ENCODE results near the gene TDO2.
"Not testable (repeated sequence)": the region's sequence is repeated elsewhere in the genome, so short reads cannot be mapped to it uniquely, and the experiment has no call there.

The TDO2 gene

GRCh38 chr4:155889031-155889793, 14.3 kb upstream of the TDO2 start:
- TF ChIP-seq CTCF (IDR thresholded peaks at IDR 0.05) = no peak
- DNase-seq (ENCODE audit: low spot score) = no peak
- Histone ChIP-seq H3K27ac (no peak overlapping the region), H3K4me3 (no peak overlapping the region)

DNA sequence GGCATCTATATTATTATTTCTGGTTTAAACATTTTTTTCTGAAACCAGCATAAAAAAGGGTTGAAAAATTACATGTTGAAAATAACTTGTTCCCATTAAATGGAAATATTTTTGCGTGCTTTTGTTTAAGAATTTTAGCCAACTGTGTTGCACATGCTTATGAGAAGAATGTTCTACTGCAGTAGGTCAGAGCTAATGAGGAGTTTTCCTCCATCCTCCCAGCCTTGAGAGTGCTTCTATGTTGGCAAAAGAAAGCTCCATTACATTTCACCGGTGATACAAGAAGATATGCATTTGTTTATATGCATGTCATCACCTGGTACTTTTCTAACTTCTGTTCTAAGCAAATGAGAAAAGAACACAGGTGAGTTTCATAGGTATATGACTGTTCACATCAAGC, 13.6 kb upstream of the TDO2 start:
- Histone ChIP-seq H3K27ac (no peak overlapping the region), H3K4me3 (no peak overlapping the region)
- TF ChIP-seq CTCF (IDR thresholded peaks at IDR 0.05) = no peak
- DNase-seq (ENCODE audit: low spot score) = no peak

DNA sequence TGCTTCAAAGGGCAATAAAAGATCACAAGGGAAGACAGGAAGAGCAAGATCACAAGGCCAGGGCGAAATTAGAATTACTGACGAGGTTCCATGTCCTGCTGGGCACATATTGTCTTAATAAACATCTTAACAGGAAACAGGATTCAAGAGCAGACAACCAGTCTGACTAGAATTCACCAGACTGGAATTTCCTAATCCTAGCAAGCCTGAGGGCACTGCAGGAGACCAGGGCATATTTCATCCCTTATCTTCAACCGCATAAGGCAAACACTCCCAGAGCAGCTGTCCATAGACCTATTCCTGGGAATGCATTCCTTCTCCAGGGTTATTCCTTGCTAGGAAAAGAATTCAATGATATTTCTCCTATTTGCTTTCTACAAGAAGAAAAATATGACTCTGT, 12.4 kb upstream of the TDO2 start:
- Histone ChIP-seq H3K4me3 (no peak overlapping the region), H3K27ac (no peak overlapping the region)
- TF ChIP-seq CTCF (IDR thresholded peaks at IDR 0.05) = no peak
- DNase-seq (ENCODE audit: low spot score) = no peak

GRCh38 chr4:155898371-155898770, 5.1 kb upstream of the TDO2 start:
- not testable (repeated sequence) for H3K4me3 ChIP-seq; H3K27ac ChIP-seq; DNase-seq (ENCODE audit: low spot score)

DNA sequence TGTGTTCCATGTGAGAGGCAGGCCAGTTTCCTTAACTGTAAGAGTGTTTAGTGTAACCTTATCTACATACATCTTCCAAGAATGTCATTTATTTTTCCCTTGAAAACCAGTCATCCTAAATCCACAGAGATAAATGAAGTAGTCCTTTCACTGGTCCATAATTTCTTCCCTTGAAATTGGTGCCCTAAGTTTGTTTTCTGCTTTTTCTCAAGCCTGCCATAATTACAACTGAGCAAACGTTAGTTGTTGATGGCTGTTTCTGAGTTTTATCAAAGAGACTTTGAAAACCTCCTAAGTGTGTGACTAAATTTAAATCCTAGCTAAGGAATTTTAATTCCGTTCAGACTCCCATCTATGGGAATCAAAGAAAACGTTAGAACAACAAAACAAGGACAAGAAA, 3.6 kb upstream of the TDO2 start:
- no peak overlapping the region for H3K4me3 ChIP-seq
- DNase-seq (ENCODE audit: low spot score) = no peak
- no peak overlapping the region for H3K27ac ChIP-seq
- TF ChIP-seq CTCF (IDR thresholded peaks at IDR 0.05) = no peak

DNA sequence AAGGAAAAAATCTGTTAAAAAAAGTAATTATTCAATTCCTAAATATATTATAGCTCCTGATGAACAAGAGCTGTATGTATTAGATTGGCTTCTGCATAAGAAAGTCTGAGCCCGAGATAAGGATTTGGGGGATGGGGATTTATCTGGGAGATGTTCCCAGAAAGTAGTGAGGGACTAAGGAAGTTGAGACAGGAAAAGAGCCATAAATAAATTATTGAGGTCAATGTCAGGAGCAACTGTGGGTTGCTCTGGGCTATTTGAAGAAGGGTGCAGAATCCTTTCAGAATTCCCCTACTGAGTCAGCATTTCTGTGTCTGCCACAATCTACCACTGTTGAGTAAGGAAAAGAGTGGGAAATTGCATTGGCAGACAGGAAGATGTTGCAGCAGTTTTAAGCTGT, 3.1 kb upstream of the TDO2 start:
- DNase-seq (ENCODE audit: low spot score) = no peak
- H3K27ac ChIP-seq = no peak overlapping the region
- TF ChIP-seq CTCF (IDR thresholded peaks at IDR 0.05) = no peak
- no peak overlapping the region for H3K4me3 ChIP-seq

GRCh38 chr4:155901013-155901412, 2.5 kb upstream of the TDO2 start:
- TF ChIP-seq CTCF (IDR thresholded peaks at IDR 0.05) = no peak
- Histone ChIP-seq H3K4me3 (no peak overlapping the region), H3K27ac (no peak overlapping the region)
- no peak for DNase-seq (ENCODE audit: low spot score)
